T1000 (cell line): Measurements from ENCODE around the gene DOLPP1.

ENCODE experiments used
- DNase-seq: peaks from one replicate; lab custom pipeline; 2025; ENCODE audit warnings: mixed read lengths; lab: John Stamatoyannopoulos, UW

The DOLPP1 gene

DNA sequence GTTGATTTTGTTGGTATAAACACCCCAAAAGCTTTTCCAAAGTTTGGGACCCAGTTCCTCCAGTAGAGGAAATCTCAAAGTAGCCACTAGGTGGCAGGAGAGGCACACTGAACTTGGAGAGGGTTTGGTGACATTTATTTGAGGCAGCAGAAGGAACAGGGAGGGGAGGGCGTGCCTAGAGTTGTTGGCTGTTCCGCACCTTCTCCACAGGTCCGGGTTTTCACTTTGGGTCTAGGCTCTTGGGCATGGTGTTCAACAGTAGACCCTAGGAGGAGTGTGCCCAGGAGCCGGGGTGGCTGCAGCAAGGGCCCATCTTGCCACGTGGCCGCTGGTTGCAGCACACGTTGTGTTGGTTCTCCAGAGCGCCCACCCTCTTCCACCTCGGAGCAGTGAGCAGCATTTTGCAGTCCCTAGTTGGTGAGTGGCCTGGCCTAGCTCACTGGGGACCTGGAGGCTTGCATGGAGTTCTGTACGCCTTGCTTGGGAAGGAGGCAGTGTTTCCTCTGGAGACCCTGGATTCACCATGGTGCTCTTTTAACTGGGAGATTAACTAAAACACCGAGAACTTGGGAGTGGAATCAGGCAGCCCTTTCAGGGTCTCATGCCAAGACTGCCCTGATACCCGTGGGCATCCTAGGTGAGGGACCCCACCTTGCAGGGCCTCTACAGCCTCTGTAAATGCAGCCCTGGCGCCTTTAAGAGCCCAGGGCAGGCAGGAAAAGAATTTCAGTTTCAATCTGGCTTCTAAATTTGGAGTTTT is 58.5 kb downstream of the DOLPP1 start:
- peak; percentile 62 for DNase-seq

GRCh38 chr9:129139993-129140396 is 59.1 kb downstream of the DOLPP1 start:
- peak; percentile 90 for DNase-seq
